HG03045 (cell line): Measurements from ENCODE around the gene PRPF6.

ENCODE experiments used
- ATAC-seq: cut with Tn5 transposase; IDR thresholded peaks from one replicate; pipeline ENCODE4 v1.9.1; 2021; ENCODE audit warnings: mild to moderate bottlenecking, moderate library complexity; ENCODE audit not compliant: unreplicated experiment

Gene PRPF6

DNA sequence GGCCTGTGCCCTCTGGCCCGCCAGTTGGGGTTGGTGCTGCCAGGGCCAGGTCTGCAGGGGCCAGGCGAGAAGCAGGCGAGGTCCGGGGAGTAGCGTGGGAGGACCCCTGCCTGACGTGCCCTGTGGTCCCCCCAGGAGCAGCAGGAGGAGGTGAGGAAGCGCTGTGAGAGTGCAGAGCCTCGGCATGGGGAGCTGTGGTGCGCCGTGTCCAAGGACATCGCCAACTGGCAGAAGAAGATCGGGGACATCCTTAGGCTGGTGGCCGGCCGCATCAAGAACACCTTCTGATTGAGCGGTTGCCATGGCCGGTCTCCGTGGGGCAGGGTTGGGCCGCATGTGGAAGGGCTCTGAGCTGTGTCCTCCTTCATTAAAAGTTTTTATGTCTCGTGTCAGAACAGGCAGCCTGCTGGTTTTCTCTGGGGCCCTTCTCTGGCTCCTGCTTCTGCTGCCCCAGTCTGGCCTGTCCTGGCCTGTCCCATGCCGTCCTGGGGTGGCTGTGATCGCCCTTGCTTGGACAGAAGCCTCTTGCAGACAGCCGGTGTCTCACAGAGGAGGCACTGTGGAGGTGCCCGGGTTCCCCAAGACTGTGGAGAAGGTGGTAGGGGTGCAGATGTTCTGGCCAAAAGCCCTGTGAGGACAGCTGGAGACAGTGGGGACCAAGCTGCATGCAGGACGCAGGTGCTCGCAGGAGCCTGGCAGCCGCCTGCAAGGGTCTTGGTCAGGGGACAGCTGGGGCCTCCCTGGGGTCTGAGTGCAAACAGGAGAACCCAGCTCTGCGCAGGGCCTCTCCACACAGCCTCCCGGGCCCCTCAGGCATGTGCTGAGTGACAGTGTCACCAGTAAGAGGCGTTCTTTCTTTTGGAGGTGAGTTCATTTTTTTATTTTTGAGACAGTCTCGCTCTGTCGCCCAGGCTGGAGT is 52.0 kb downstream of the PRPF6 start:
- no peak for ATAC-seq

DNA sequence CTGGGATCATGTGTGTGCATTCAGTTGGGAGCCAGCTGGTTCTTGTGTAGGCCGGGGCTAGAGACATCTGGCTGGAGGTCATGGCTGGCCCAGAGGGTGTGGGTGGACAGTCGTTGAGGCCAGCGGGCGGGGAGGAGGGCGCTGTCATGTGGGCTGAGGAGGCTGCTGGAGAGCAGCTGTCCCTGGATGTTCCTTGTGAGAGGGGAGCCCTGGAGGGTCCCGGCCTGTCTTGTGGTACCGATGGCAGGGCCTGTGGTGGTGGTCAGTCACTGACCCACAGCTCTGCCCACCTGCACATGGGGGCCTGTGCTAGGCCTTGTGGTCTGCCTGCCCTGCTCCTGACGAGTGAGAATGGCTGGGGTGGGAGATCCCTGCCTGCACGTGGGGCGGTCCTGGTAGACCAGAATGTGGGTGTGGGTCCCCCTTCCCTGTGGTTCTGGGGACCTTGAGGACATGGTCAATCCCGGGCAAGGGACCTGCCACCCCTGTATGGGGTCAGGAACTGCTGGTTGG is 53.1 kb downstream of the PRPF6 start:
- no peak for ATAC-seq

DNA sequence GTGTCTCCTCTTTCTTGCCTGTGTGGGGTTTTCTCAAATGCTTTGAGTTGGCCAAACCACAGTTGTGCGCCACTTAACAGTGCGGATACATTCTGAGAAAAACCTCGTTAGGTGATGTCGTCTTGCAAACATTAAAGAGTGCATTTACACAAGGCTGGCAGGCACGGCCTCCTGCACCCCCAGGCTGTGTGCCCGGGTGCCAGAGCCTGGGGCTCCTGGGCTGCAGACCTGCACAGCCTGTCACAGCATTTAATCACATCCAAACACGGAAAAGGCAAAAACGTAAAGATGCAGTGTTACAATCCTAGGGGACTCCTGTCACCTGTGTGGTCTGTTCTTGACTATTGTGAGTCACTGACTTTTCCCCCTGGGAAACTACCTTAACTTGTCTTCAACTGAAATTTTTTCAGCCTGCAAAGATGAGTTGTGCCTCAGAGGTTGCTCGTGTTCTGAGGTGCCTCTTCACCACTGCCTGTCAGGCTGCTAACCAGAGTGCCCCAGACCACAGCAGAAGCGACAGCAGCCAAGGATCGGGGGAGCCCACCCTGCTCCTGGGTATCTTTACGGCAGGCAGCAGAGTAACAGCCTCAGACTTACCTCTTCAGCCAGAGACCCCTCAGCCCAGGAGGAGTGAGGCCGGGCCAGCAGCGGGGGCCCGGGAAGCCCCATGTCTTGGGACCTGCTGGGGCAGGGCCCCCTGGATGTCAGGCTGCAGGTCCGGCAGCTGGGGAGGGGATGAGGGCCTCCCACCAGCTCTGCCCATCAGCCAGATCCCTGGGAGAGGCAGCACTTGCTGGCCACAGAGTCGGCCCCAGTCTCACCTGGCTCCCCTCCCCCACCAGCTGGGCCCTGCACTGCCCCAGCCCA is 54.4 kb downstream of the PRPF6 start:
- ATAC-seq: no peak

DNA sequence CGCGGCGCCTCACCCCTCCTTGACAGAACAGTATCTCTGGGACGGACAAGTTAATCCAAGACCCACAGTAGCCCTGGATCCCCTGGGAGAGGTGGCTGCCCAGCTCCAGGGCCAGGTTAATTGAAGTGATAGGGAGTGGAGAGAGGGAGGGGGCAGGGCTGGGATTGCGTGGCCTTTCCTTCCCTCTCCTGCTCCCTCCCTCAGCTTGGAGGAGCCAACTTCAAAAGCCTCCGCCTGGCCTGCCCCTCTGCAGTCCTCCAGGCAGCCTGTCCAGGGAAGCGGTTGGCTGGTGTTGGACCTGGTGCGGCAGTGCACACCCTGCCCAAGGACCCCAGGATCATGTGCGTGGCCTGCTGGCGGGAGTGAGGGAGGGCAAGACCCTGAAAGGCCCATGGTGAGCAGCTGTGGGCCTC is 55.0 kb downstream of the PRPF6 start, which contains the start of gene C20orf204:
TSS of gene C20orf204 (plus strand) at position 250 of the 413 bp plus-strand sequence. CDS start at position 392, 142 bp downstream.
- no peak for ATAC-seq

DNA sequence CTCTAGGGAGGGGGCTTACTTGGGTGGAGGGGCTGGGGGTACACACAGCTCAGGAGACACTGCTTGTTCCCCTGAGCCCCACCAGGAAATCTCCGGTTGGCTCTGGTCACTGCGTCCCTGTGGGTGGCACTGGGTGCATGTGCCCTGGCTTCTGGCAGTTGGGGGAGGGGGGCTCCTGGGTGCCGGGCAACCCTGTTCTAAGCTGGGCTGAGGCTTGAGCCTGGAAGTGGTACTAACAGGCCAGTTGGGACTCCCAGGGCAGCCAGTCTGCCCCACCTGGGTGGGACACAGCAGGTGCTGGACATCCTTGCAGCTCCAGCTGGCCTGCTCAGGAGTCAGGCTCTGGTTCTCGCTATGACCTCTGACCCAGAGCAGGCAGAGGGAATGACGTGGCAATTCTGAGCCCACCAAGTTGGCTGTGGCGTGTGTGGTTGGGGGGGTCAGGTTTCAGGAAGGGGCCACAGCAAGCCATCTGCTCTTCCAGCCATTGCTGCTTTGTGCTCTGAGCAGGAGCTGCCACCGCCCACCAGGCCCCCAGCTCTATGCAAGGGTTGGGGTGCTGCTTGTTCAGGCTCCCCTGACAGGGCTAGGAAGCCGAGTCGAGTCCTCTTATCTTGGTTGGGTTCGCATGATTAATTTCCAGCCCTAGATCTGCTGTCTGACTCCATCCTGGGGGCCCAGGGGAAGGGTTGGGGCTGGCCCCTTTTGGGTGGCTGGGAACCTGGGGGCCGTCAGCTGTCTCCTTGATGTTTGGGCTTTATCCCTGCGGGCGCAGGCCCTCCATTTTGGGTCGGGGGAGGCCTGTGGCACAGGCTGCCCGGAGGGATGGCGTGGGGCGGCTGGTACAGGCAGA is 55.6 kb downstream of the PRPF6 start:
- no peak for ATAC-seq

DNA sequence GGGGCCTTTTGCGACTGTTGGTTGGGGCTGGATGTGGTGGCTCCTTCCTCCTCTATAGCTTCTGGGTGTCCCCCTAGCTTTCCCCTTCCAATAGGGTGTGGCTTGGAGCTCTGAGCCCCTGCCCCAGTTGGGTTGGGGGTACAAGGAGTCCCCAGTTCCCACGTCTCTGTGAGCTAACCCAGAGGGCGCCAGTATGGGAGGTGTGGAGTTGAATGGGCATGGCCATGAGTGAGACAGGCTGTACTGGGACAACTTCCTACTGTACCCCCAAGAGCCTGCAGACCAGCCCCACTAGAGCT is 56.2 kb downstream of the PRPF6 start:
- ATAC-seq: no peak

DNA sequence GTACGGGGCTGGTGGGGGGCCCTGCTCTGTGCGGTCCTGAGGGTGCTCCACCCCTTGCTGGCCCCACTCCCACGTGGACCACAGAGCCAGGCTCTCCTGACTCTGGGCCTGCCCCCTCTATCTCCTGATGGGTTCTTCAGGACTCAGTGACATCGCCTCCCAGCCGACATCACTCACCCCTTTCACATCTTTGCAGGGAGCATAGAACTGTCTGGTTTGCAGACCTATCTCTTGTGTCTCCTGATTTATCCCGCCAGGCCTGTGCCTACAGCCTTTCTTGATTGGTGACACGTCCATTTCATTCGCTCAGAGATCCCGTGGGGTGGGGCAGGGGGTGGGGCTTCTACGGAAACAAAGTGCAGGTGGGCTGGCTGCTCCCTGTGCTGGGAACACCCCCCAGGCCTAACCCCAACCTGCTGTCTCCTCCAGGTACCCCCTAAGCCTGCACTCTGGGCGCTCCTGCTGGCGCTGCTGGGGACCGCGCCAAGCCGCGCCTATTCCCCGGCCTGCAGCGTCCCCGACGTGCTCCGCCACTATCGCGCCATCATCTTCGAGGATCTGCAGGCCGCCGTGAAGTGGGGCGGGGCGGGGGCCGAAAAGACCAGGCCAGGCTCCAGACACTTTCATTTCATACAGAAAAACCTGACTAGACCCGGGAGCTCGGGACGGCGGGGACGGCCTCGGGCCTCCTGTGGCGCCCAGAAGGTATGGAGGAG is 56.7 kb downstream of the PRPF6 start:
- ATAC-seq: peak; percentile 5

DNA sequence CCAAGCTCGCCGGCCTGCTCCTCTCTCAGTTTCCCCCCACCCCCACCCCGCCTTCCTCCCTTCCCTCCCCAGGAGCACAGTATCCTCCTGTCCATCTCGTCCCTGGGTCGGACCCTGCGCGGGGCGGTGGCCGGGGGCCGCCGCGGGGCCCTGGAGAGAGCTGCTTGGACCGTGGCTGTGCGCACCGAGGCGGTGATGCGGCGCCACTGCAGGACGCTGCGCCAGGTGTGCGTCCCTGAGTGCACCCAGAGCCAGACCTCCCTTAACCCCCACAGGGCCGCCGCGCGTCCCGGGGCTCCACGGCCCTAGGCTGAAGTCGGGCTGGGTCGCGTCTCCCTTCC is 57.3 kb downstream of the PRPF6 start:
- peak; percentile 25 for ATAC-seq

DNA sequence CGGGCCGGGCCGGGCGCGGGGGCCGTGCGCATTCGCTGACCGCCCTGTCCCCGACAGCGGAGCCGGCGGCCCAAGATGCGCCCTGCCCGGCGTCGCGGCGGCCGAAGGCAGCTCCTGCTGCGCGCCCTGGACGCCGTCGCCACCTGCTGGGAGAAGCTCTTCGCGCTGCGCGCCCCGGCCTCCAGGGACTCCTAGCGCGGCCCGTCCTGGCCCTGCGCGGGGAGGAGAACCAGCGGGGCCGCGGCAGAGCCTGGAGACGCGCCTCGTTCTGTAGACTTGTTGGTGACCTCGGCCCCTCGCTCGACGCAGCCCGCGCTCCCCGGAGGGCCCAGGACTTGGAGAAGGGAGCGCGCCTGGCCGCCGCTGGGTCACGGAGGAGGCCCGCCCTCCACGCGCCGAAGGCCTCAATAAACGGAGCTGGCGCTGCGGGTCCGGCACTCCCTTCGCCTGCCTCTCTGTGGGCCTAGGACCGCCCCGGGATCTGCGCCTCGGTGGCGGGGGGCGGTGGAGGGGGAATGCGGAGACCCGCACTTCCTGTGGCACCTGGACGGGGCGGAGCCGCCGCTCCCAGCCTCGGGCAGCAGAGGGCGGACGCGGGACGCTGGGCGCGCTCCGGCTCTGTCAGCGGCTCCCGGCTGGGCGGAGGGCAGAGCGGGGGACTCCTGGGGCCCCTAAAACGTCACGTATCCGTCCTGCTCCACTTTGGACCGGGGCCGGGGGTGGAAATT is 57.8 kb downstream of the PRPF6 start:
- peak; percentile 41 for ATAC-seq

DNA sequence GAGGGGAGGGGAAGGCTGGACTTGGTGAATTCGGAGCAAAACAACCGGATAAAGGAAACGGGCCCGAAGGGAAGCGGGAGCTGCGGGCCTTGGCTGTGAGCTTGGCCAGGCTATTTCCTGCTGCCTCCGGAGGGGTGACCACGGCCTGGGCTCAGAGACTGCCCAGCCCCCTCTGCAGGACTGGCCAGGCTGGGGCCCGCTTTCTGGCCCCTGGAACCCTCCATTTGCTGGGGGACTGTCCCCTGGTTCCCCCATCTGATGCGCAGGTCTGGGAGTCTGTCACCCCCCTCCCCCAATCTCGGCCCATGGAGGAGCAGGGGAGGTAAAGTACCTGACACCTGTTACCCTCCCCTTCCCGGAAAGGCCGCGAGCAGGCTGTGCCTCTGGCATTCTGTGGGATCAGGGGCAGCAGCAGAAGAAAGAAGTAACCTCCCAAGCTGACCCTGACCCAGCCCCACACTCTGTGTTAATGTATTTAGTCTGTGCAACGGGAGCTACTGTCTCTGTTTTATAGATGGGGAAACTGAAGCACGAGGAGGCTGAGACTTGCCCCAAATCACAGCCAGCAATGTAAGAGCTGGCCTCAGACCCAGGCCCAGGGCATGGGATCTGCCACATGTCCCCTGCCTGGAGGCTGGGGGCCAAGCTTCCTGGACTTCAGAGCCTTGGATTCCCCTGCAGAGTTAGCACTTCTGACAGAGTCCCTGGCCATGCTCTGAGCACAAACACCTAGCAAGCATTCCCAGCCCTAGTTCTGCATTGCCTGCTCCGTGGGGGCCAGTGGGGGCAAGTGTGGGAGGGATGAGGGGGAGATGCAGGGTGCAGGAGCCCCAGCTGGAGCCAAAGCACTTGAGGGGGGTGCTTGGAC is 58.6 kb downstream of the PRPF6 start:
- ATAC-seq: no peak

DNA sequence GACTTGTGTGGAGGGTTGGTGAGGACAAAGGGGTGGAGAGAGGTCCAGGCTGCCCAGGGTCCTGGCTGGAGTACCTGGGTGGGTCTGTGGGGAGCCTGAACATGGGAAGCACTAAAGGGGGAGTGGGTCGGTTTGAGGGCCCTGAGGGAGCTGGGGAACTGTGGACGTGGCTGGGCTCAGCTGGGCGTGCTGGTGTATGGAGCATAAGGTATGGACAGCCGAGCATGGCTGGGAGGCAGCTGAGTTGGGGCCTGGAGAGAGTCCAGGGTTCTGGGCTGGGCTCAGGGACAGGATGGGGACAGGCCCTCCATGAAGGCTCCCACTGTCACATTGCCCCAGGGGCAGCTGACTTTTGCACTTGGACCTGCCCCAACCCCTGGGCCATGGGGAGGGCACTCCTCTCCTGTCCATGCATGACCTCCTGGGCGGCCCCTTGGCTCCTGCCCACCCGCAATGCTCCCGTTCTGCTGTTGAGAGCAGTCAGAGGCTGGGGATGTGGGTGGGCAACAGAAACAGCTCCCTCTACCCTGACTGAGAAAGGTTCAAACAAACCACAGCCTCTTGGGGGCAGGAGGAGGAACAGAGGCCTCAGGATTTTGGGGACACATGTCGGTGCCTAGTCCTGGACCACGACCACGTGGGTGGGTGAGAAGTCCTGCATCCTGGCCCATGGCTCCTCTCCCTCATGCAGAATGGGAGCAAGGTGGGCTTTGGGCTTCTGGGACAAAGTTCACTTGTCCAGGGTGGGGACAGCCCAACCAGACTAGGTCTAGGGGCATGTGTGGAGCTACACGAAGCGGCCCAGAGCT is 59.5 kb downstream of the PRPF6 start:
- no peak for ATAC-seq

DNA sequence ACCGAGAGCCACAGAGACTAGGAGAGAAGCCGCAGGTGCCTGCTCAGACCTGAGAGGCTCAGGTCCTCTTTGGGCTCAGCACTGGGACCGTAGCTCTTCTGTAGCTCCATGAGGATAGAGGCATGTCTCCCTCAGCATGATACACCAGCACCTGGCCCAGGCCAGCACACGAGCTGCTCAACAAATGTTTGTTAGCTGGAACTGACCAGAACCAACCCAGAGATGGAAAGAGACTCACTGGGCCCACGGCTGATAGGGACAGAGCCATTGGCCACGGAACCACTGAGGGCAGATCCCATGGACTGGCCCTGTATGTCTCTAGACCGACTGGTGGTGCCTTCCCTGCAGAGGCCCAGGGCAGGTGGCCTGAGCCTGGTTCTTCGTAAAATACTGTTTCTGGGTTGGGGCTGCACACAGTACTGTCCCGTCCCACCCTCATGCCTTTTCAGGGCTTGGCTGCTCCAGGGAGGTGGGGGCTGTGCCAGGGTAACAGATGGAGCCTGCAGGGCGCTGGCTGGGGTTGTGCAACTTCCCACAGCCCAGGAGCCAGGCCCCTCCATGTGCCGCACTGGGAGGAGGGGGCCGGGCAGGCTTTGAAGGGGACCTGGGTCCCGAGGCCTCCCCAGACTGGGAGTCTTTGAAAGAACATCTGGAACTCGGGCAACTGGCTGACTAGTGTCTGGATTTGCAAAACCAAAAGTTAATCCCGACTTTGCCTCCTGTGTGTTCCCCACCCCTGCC is 60.3 kb downstream of the PRPF6 start:
- no peak for ATAC-seq

DNA sequence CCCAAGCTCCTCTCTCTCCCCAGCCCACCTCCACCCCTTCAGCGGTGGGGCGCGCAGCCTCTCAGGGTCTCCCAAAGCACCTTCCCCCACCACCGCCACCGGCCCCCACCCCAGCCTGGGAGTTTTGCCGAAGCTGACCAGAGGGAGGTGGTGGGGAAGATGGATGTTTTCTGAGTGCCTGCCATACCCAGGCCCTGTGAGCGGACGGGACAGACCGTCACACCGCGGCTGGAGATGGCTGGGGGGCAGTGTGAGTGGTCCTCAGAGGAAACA is 60.8 kb downstream of the PRPF6 start:
- ATAC-seq: no peak

DNA sequence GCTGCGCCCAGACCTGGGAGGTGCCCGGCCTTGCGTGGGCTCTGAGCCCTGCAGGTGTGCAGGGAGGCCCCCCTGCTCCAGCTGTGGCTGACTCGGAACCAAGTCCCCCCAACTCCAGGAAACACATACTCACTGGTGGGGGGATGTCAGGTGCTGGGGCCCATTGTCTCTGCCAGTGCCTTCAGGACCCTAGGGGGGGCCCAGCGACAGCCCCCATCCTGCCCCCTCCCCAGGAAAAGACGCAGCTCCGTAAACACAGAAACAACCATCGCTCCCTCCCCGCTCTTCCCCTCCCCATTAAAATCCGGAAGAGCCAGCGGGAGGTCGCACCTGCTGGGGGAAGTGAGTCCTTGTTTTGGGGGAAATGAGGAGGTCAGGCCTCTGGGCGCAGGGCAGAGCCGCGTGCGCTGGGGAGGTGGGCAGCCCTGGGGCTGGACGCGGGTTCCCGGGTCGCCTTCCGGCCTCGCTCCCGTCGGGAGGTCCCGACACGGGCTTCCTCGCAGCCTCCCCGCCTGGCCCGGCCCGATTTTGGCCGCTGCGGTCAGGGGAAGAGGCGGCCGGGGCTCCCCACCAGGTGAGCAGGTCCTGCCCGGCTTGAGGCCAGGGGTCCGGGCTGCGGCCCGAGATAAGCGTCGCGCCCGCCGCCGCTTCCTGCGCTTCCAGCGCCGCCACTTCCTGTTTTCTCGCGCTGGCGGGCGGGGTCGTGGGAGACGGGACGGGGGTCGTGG is 61.3 kb downstream of the PRPF6 start:
- ATAC-seq: no peak

DNA sequence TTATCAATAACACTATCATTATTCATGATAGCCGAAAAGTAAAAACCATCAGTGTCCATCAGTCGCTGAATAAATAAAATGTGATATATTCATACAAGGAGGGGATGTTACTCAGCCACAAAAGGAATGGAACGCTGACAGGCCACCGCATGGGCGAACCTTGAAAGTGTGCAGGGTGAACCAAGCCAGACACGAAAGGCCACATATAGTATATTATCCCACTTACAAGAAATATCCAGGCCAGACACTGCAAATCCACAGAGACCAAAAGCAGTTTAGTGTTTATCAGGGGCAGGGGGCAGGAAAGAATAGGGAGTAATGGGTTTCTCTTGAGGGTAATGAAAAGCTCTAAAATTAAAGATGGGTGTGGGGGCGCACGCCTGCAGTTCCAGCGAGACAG is 62.8 kb downstream of the PRPF6 start:
- ATAC-seq: no peak

DNA sequence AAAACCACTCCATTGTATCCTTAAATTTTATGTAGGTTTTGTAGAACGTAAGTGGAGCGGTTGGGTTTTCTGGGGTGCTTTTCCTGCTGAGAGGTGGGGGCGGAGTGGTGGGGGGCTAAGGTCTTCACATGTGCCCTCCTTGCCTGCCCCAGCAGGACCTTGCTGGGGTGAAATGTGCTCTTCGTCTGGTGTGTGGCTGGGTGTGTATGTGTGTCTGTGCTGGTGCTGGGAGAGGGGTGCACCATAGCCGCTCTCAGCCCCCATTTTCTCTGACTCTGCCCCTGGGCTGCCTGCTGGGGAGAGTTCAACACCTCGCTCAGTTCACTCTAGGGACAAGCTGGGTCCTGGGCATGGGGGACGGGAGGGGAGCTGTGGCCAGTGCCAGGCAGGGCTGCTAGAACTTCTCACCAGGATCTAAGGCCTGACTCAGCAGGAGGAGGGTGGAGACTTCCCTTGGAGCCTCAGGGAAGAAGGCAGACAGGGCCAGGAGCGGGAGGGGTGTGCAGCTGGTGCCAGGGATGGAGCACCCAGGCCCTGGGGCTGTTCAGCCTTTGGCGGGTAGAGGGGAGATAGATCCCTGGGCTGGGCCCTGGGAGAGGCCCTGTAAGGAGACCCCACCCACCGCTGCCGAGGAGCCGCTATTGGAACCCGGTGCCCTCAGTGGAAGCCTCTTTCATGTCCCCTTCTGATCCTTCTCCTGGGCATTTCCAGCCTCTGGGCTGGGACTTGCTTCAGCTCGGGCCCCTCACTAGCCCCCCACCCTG is 63.7 kb downstream of the PRPF6 start:
- no peak for ATAC-seq
